HepG2 (cell line): ENCODE data around the gene SPDYE6. TPM values are rescaled to one million over a fixed set of nuclear protein-coding genes. Genes with fewer than 3 reads are reported as not detected.
"Not testable (repeated sequence)": the region's sequence is repeated elsewhere in the genome, so short reads cannot be mapped to it uniquely, and the experiment has no call there.

Experiments used
- ATAC-seq: fragments of 200-7000 bp; cut with Tn5 transposase; 3 replicates; pipeline ENCODE4 v1.9.1; 2020; ENCODE audit warnings: mild to moderate bottlenecking, moderate library complexity
- Bru-seq: library from RNA; stranded (reverse); fragments of 400-500 nt; gene quantifications from one replicate; lab custom pipeline; 2021; lab: Mats Ljungman, UMichigan
- BruChase-seq, 2 experiments: library from RNA; stranded (reverse); fragments of 400-500 nt; gene quantifications; one replicate each; lab custom pipeline; 2021; lab: Mats Ljungman, UMichigan
- BruUV-seq: library from RNA; stranded (reverse); fragments of 400-500 nt; replicated peaks from 2 replicates; lab custom pipeline; 2021; lab: Mats Ljungman, UMichigan
- CTCF ChIA-PET: fragments of 300-600 bp; formaldehyde crosslinking; extraction: SDS; loops from one replicate; lab custom pipeline; 2021; ENCODE audit warnings: low total read pairs, inconsistent platforms, low intra/inter-chr PET ratio; lab: Yijun Ruan, JAX
- POLR2A ChIA-PET: fragments of 350-600 bp; sonication (Branson Sonifier 250); formaldehyde crosslinking; loops from one replicate; lab custom pipeline; 2020; ENCODE audit warnings: antibody characterized with exemption, inconsistent platforms; lab: Yijun Ruan, JAX
- DNase-seq: peaks from one replicate; pipeline ENCODE4 v3.0.0-alpha.2; 2015; ENCODE audit warnings: low spot score
- FAIRE-seq: peaks from 3 replicates; lab custom pipeline; 2011; peaks lifted over from hg19 to GRCh38; lab: Jason Lieb, UNC
- H2AFZ ChIP-seq: one replicate; pipeline ENCODE4 v1.6.1; 2011; ENCODE audit warnings: low read length, inconsistent platforms
- H3K27ac ChIP-seq: fragments of 300-600 bp; 3 replicates; pipeline ENCODE4 v1.8.0; 2011; ENCODE audit warnings: mixed run types, mild to moderate bottlenecking, mixed read lengths, low read length, inconsistent platforms; ENCODE audit not compliant: insufficient read depth; ENCODE audit errors: extremely low read length
- H3K27me3 ChIP-seq, 2 experiments: fragments of 200-600 bp in 1 of 2; 2 replicates in 1 of 2; 3 replicates in 1 of 2; pipeline versions ENCODE4 v1.6.0 to v1.8.0; 2011; ENCODE audit warnings: low read length in 2 of 2, mild to moderate bottlenecking in 2 of 2, moderate library complexity in 2 of 2, inconsistent platforms in 1 of 2; ENCODE audit not compliant: insufficient read depth in 2 of 2, control insufficient read depth in 1 of 2
- H3K36me3 ChIP-seq, 2 experiments: fragments of 200-600 bp in 1 of 2; replicated peaks in 1 of 2; 2 replicates in 1 of 2; 3 replicates in 1 of 2; pipeline versions ENCODE4 v1.5.1 to v1.8.0; 2011; ENCODE audit warnings: low read length in 2 of 2, inconsistent platforms in 1 of 2; ENCODE audit not compliant: insufficient read depth in 2 of 2, control insufficient read depth in 1 of 2
- H3K4me1 ChIP-seq: 2 replicates; pipeline ENCODE4 v1.5.1; 2012; ENCODE audit warnings: low read length, inconsistent platforms; ENCODE audit not compliant: insufficient read depth
- H3K4me2 ChIP-seq: 2 replicates; pipeline ENCODE4 v1.6.0; 2011; ENCODE audit warnings: low read depth, low read length, inconsistent platforms
- H3K4me3 ChIP-seq, 3 experiments: fragments of 200-600 bp in 1 of 3; sonication (generic), shearing (Covaris generic) in 1 of 3; replicated peaks in 1 of 3; 2 replicates each; pipeline ENCODE4 v1.5.1; 2011 to 2016; ENCODE audit warnings: low read length in 3 of 3, inconsistent platforms in 2 of 3, low read depth in 2 of 3, mild to moderate bottlenecking in 2 of 3, control low read depth in 1 of 3, mixed read lengths in 1 of 3; ENCODE audit not compliant: insufficient read depth in 1 of 3
- H3K79me2 ChIP-seq: one replicate; pipeline ENCODE4 v1.6.1; 2011; ENCODE audit warnings: low read length, inconsistent platforms; ENCODE audit not compliant: insufficient read depth
- H3K9ac ChIP-seq: 2 replicates; pipeline ENCODE4 v1.6.0; 2011; ENCODE audit warnings: mild to moderate bottlenecking, low read depth, low read length, inconsistent platforms; ENCODE audit not compliant: insufficient read depth
- H3K9me3 ChIP-seq: 2 replicates; pipeline ENCODE4 v1.5.1; 2012; ENCODE audit warnings: mild to moderate bottlenecking, low read length
- H4K20me1 ChIP-seq: 2 replicates; pipeline ENCODE4 v1.6.0; 2011; ENCODE audit warnings: inconsistent platforms, mild to moderate bottlenecking, low read length, moderate library complexity; ENCODE audit not compliant: insufficient read depth
- WGBS: methylation state at CpG from one replicate; pipeline ENCODE4 v1.1.6; 2017; ENCODE audit warnings: low lambda C conversion rate; 5-methylcytosine and 5-hydroxymethylcytosine counted together
- in situ Hi-C: cut with HindIII; loops from 2 replicates; pipeline ENCODE4 v1.10.0; 2017; ENCODE audit warnings: low pct_unique_long_range_greater_than_20kb; ENCODE audit not compliant: extremely low pct_ligation_motif_present
- intact Hi-C: fragments of 100-400 bp; cut with micrococcal nuclease; formaldehyde crosslinking; loops from one replicate; pipeline ENCODE4 v1.10.0; 2022; ENCODE audit not compliant: unreplicated experiment
- long read RNA-seq, 2 experiments: library from RNA in 1 of 2; library from polyadenylated mRNA in 1 of 2; stranded (forward) in 1 of 2; unstranded in 1 of 2; transcript quantifications; one replicate each; pipeline ENCODE4 v2.0.0, GENCODE V29; 2019 to 2022
- polyA minus RNA-seq, 3 experiments: library from RNA; depleted of rRNA, polyadenylated mRNA; stranded (reverse); fragments of >200 nt; gene quantifications; 2 replicates each; pipeline ENCODE4 v1.2.3, GENCODE V29; 2011; ENCODE audit warnings: low replicate concordance in 1 of 3
- polyA plus RNA-seq, 8 experiments: library from polyadenylated mRNA; depleted of rRNA in 3 of 8; stranded (reverse) in 7 of 8; unstranded in 1 of 8; fragments of >200 nt; fragmentation: Illumina TruSeq in 4 of 8; extraction: Trizol in 4 of 8; gene quantifications; 2 replicates each; pipeline versions ENCODE4 v1.2.1 to v1.2.3, GENCODE V29; 2011 to 2016; ENCODE audit warnings: low read depth in 4 of 8, missing spikeins in 1 of 8, mixed read lengths in 1 of 8; ENCODE audit not compliant: insufficient read depth in 1 of 8
- total RNA-seq, 5 experiments: library from RNA; depleted of rRNA; stranded (reverse); fragments of >200 nt; fragmentation: Illumina TruSeq; extraction: Trizol; gene quantifications; 2 replicates each; pipeline ENCODE4 v1.2.3, GENCODE V29; 2016; ENCODE audit warnings: low read depth in 1 of 5

Gene SPDYE6, protein sequence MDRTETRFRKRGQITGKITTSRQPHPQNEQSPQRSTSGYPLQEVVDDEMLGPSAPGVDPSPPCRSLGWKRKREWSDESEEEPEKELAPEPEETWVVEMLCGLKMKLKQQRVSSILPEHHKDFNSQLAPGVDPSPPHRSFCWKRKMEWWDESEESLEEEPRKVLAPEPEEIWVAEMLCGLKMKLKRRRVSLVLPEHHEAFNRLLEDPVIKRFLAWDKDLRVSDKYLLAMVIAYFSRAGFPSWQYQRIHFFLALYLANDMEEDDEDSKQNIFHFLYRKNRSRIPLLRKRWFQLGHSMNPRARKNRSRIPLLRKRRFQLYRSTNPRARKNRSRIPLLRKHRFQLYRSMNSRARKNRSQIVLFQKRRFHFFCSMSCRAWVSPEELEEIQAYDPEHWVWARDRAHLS
- total RNA-seq (2016; rRNA removed; fragmentation: Illumina TruSeq; extraction: Trizol): 0.07 TPM in 1 of 2 replicates, not detected in the other
- 0.20 TPM in 1 of 2 replicates, not detected in the other for total RNA-seq (2016; cell fraction: cytosol; rRNA removed; fragmentation: Illumina TruSeq; extraction: Trizol; ENCODE audit: low read depth)
- not detected in 2 replicates for total RNA-seq (2016; cell fraction: insoluble cytoplasmic fraction; rRNA removed; fragmentation: Illumina TruSeq; extraction: Trizol)
- 0.19 TPM in 1 of 2 replicates, not detected in the other for total RNA-seq (2016; cell fraction: membrane; rRNA removed; fragmentation: Illumina TruSeq; extraction: Trizol)
- total RNA-seq (2016; cell fraction: nucleus; rRNA removed; fragmentation: Illumina TruSeq; extraction: Trizol): not detected in 2 replicates
- not detected in 2 replicates for polyA plus RNA-seq (2011; rRNA removed)
- polyA plus RNA-seq (2011; cell fraction: cytosol; rRNA removed): not detected in 2 replicates
- not detected in 2 replicates for polyA plus RNA-seq (2011; cell fraction: nucleus; rRNA removed)
- 0.48 and 0.79 TPM in 2 replicates for polyA plus RNA-seq (2012)
- not detected in 2 replicates for polyA plus RNA-seq (2016; cell fraction: cytosol; fragmentation: Illumina TruSeq; extraction: Trizol; ENCODE audit: low read depth)
- polyA plus RNA-seq (2016; cell fraction: insoluble cytoplasmic fraction; fragmentation: Illumina TruSeq; extraction: Trizol; ENCODE audit: low read depth): not detected in 2 replicates
- polyA plus RNA-seq (2016; cell fraction: membrane; fragmentation: Illumina TruSeq; extraction: Trizol; ENCODE audit: low read depth): not detected in 2 replicates
- polyA plus RNA-seq (2016; cell fraction: nucleus; fragmentation: Illumina TruSeq; extraction: Trizol; ENCODE audit: insufficient read depth, low read depth): not detected in 2 replicates
- not detected in 2 replicates for polyA minus RNA-seq (2011; rRNA and poly(A)+ RNA removed; ENCODE audit: low replicate concordance)
- polyA minus RNA-seq (2011; cell fraction: cytosol; rRNA and poly(A)+ RNA removed): not detected in 2 replicates
- polyA minus RNA-seq (2011; cell fraction: nucleus; rRNA and poly(A)+ RNA removed): not detected in 2 replicates
- Bru-seq, nascent RNA: not detected
- BruChase-seq, experiment 1, labeled RNA remaining after a 6-hour chase: not detected
- BruChase-seq, experiment 2, labeled RNA remaining after a 2-hour chase: percentile 9 among the genes with signal in this experiment
- long read RNA-seq, experiment 1: 0 reads
- long read RNA-seq, experiment 2: 0 reads

GRCh38 chr7:102356344-102356743, at the start of gene SPDYE6:
Gene SPDYE6, minus strand, starts transcription at chr7:102356444. Its CDS starts 421 bp downstream, at chr7:102356023.
- H3K27me3 ChIP-seq, H3K79me2 ChIP-seq, H2AFZ ChIP-seq, H3K4me2 ChIP-seq, H3K9ac ChIP-seq, H4K20me1 ChIP-seq, H3K36me3 ChIP-seq, H3K27ac ChIP-seq, ATAC-seq, DNase-seq, H3K9me3 ChIP-seq, CTCF ChIA-PET, H3K4me3 ChIP-seq, POLR2A ChIA-PET, in situ Hi-C loops, H3K4me1 ChIP-seq, FAIRE-seq, intact Hi-C loops, BruUV-seq: not testable (repeated sequence)
- no CpG with 5 or more reads among the region's 6 CpGs for WGBS

DNA sequence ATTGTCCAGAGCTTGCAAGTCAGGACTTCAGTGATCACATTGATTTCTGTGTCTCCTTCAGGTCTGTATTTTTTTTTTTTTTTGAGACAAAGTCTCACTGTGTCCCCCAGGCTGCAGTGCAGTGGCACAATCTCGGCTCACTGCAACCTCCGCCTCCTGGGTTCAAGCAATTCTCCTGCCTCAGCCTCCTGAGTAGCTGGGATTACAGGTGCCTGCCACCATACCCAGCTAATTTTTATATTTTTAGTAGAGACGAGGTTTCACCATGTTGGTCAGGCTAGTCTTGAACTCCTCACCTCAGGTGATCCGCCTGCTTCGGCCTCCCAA, 48.6 kb upstream of the SPDYE6 start:
- 98% methylated on average over 5 of the region's 5 CpGs for WGBS
- Histone ChIP-seq H3K4me1 (peaks cover 14% of the 10 kb centered on the region; the same call in 1 of the 2 replicates), H3K36me3 (peaks cover 29 to 78% of the 10 kb centered on the region in 2 experiments)
- H3K4me3 ChIP-seq, H4K20me1 ChIP-seq, H3K9me3 ChIP-seq, DNase-seq, H3K27ac ChIP-seq, H3K4me2 ChIP-seq, FAIRE-seq, POLR2A ChIA-PET, H3K79me2 ChIP-seq, ATAC-seq, BruUV-seq, H2AFZ ChIP-seq, H3K9ac ChIP-seq, in situ Hi-C loops, H3K27me3 ChIP-seq: not testable (repeated sequence)
- intact Hi-C loops: loop anchor here (1.0 kb wide), 1 partner anchor 46 kb away; no protein-coding TSS in a partner anchor
- CTCF ChIA-PET: interaction anchor here (1.1 kb wide), 1 partner anchor 45 kb away, joined by 4 read pairs; no protein-coding TSS in a partner anchor
